GM18526 (cell line): ENCODE data around the gene NDST3.

ENCODE experiments used
- POLR2A ChIP-seq: IDR thresholded peaks from 3 replicates; pipeline ENCODE4 v1.6.1; 2011; ENCODE audit not compliant: insufficient read length; ENCODE audit errors: extremely low read depth

NDST3 gene

DNA sequence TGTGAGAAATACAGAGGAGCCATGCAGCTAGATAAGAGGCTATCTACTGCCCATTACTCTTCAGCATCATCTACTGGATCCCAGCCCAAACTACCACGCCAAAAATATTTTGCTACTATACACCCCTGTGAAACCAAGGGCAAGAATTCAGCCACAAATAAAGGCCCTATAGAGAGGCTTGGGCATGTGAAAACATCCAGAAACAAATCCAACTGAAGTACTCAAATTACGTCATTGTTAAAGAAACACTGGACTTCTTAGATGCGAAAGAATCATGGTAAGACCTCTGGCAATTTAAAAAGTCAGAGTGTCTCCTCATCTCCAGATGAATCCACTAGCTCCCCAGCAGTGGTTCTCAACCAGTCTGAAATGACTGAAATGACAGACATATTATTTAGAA is 12.8 kb downstream of the NDST3 start:
- no peak for TF ChIP-seq POLR2A

DNA sequence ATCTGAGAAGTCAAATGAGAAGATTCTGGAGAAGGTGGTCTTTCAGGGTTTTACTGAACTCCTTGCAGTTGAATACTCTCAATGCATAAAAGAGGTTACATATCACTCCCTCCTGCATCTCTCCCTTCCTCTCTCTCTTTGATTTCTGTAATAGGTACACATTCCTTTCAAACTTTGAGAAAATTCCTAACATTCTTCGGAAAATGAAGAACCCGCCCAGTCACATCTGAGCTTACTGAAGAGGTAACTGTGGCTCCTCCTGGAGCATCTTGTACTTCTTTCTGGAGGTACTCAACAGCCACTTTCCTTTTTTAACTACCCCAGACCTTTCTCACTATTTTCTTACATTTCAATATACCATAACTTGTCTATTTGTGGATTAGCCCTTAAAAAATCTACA is 24.7 kb downstream of the NDST3 start:
- no peak for TF ChIP-seq POLR2A

DNA sequence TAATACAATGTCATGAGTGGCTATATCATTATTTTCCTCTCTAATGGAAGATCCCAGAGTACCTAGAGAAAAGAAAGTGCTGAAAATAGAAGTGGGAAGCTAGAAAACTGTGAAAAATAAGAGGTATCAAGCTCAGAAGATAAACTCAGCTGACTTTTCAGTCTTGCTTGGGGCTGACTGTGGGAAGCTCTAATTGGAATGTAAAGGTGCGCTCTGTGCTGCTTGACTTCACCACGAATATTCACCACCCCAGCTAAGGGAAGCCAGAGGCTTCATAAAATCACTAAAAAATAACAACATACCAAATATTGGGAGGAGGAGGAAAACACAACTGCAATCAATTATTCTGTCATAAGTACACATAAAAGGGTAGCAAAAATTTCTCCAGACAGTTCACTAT is 25.1 kb downstream of the NDST3 start:
- no peak for TF ChIP-seq POLR2A

DNA sequence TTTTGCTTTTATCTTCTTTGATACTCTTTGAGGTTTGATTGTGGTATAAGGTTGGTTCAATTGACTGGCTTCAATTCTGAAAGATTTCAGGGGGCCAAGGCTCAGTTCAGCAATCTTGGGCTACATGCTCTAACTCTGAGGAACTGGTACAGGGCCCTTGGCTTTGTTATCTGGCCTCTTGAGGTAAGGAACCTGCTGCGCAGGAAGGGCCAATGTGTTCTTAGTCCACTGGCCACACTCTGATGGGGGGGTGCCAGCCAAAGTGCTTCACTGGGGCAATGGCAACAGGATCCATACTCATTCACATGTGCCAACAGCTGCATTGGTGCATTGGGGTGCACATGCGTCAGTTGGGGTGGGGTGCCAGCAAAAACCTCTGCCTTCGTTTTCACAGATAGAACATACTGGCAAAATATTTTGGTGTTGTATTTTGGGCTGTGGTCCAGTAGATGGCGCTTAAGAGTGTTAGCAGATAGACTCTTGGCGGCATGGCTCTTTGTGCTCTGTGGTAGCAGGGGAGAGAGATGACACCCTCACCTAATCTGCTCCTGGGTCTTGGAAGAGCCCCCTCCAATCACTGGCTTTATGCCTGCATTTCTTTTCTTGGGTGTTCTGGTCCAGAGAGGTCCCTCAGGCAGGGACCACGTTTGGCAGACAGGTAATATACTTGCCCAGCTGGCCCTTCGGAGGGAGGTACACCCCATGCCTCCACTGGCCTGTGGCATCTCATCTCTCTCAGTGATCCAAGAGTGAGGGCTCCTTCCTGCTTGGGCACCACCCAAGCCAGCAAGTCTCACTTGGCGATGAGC is 42.9 kb downstream of the NDST3 start:
- no peak for TF ChIP-seq POLR2A

DNA sequence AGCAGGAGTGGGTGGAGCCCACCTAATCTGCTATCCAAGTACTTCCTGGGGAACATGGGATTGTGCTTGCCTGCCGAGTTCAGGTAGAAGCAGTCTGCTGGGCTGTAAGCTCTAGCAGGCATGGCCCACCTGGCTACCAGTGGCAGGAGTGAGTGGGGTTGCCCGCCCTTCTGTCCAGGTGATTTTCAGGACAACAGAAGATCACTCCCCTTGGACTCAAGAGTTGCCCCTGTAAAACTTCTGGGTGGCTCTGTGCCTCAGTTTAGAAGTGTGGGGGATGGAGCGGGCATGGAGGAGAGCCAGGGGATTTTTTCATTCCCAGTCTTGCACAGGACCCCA is 43.5 kb downstream of the NDST3 start:
- TF ChIP-seq POLR2A = no peak

DNA sequence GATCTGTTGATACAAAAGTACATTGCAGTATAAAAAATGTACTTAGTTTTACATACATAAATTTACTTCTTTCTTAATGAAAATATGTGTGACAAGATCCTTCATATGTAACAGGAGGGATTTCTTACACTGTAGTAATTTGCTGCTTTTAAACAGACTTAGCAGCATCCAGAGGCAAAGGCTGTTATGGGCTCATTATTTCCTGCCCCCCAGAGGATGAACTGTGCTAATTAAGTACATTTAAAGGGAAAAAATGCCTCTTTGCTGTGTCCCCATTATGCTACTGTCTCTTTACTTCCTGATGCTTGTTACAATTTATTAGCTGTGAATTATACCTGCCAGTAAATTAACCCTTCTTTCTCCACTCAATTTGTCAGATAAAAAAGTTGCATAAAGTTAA is 47.1 kb downstream of the NDST3 start:
- TF ChIP-seq POLR2A = no peak

DNA sequence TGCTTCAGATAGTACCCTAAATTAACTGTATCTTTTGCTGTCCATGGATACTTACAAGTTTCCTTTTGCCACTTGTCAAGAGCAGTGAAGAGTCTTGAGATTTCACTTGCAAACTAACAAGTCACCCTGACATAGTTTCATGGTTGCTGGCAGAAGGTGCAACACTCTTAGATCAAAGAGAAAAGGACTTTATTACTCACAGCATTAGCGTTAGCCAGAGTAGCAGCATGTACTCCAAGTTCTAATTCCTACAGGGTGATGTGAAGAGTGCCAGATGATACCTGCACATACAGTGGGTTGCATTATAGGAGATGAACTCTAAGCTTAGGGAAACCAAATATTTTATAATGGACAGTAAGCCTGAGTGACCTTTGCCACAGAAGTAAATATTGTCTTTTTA is 47.9 kb downstream of the NDST3 start:
- TF ChIP-seq POLR2A = no peak

DNA sequence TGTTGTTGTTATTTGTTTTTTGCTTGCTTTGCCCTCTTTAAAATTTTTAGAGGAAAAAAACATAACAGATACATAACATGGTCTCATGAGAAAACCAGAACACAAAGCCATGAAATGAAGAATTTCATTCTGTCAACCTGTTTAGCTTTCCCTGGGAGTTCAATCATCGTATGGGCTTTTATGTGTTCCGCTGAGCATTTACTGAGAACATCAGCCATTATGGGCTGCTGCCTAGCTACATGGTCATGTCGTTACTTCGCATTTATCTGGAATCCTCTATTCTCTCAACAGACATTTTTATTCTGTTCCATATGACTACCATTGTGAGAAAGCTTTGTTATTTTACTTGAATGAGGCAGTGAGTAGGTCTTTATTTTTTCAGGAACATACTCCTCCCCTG is 51.4 kb downstream of the NDST3 start:
- TF ChIP-seq POLR2A = no peak

DNA sequence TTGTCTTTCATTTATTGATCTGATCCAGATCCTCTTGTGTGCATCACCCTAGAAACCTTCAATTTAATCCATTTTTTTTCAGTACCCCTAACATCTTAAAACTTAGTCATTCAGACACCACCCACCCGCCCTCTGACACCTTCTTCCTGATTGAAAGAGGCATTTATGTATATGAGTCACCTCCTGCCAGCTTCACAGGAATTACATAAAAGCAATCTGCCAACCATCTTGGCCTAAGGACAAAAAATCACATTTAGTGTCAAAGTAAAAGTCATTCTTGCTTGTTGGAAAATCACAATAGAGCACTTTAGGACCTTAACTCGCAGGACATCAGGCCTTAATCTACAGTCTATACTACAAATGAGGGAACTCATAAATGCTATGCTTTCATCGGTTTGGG is 52.1 kb downstream of the NDST3 start:
- TF ChIP-seq POLR2A = no peak

DNA sequence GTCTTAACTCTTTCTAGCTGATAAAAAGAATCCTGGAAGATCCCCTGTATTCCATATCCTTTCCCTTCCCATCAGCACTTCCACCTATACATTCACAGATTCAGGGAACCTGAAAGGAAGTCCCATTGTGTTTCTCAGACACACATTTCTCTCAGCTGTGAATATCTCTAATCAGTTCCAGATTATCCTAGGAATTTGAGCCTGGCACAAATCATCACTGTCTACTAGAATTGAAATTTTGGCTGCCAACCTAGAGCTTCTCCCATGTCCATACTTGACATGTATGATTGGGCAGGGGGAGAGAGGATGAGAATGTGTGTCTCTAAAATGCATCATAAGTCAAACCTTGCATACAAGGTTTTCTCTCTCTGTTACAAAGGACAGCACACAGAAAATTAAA is 53.1 kb downstream of the NDST3 start:
- no peak for TF ChIP-seq POLR2A

DNA sequence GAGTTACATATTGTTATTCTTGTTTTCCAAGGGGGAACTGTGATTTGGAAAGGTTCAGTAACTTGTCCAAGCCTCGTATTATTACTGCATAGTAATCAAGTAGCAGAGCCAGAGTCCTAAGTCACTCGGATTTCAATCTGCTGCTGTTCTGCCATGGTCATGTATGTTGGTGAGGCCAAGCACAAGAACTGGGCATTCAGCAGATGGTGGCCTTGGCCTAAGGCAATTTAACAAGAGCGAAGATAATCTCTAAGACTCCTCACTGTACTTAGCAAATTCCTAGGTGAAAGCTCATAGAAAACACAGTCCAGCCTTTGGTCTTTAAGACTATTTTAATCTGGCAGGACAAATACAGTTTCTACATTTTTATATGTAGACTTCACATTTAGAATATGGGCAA is 64.8 kb downstream of the NDST3 start:
- no peak for TF ChIP-seq POLR2A

DNA sequence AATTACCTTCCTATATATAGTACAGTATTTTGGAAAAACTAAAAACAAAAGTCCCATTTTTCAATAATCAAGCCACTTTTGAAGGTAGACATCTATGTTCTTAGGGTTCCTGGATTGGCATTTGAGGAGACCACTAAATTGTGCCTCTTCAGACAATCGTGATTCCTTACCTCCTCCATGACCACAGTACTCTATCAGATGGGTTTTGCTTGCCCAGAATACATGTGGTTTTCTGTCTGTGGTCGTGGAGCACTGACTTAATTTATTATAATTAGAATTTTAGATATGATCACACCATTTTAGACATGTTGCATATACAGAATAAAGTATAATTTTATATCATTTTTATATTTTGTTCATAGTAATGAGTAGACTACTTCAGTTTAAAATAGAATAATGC is 67.9 kb downstream of the NDST3 start:
- TF ChIP-seq POLR2A = no peak

DNA sequence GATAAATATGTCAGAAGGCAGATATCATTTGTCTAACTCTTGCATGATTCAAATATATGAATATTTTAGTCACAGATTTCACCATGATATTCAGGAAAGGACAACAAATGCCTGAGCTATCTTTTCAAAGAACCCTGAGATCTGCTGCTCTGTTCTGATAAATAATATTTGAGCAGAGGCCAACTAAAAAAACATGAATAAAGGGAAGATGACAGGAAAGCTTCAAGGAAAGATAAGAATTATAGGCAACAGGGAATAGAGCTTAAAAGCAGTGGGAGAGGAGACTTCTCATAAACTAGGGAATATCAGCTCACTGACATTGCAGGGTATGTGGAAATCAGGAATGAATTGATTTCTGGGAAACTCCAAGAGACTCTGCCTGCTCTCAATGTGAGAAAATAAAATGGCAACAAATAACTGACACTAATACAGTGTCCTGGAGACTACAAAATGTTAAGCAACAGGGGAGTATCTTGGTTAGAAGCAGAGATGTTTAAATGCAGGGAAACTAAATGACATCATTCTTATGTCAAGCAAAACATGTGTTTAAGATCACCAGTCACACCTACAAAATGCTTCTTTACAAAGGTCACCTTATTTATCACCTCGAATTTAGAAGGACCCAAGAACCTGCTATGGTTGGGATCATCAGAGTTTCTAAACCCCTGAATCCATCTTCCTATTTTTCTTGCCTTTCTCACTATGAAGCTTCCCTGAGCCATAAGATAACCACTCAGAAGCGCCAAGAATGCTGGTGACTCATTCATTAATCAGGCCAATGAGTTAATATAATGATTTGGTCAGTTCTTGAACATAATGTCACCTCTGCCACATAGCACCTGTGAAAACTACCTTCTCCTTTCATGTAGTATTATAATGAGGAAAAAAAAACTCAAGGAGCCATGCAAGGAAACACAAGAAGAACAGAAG is 78.1 kb downstream of the NDST3 start:
- TF ChIP-seq POLR2A = no peak

DNA sequence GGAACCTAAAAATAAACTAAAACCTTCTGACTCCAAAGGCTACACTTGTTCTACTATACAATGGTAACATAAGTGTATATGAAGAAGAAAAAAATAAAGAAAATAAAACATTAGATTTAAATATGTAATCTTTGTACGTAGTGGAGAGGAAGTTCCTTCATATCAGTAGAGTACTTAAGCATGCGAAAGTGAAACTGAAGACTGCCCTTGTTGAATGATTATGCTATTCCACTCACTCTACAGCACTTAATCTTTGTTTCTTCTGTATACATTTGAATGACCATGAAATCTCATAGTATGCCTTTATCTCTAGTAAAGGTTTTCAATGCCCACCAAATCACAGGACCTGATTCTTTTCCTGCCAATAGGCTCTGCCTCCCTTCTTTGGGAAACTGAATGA is 78.9 kb downstream of the NDST3 start:
- no peak for TF ChIP-seq POLR2A

DNA sequence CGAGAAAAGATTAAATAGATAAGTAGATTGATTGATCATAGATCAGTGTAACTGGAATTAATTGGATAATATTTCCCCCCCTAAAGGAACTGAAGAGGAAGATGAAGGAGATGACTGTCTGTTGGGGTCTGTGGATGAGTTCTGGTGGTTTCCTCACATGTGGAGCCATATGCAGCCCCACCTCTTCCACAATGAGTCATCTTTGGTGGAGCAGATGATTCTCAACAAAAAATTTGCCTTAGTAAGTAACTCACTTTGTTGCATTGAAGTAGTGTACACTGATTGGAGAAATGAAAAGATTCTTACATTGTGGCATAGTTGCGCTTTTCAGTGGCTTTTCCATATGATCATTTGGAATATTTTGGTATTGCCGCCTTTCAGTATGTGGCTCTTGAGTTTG is 80.4 kb downstream of the NDST3 start:
- TF ChIP-seq POLR2A = no peak

DNA sequence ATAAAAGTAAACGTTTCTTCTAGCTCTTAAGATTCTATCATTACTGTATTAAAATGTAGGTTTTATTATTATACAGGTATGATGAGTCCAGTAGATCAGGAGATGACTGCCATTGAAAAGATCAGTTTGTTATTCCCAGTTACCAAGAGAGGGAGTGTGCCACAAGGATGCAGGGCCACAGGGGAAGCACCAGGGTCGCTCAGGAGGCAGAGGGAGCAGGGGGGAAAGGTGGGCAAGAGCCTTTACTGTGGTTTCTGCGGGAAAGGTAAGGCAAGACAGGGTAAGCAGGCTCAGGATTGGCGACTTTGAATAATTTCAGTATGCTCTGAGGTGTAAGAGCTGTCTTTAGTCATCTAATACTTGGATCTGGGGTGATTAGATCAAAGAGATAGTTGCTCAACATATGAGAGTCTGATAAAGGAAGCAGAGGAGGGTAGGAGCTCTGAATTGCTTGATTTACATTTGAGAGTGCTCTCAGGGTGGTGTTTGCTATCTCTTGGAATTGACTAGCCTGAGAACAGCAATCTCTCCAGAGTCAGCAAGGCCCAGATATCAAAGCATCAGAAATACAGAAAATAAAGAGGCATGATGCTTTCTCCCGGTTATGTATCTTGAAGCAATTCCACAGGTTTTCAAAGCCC is 86.0 kb downstream of the NDST3 start:
- TF ChIP-seq POLR2A = no peak
